H9 (cell line): ENCODE data around the gene MGME1. TPM values are rescaled to one million over a fixed set of nuclear protein-coding genes. Genes with fewer than 3 reads are reported as not detected.

ENCODE experiments used
- DNase-seq: peaks from one replicate; pipeline ENCODE4 v3.0.0-alpha.2; 2017
- H2AFZ ChIP-seq: one replicate; pipeline ENCODE4 v1.6.1; 2013; ENCODE audit warnings: mild to moderate bottlenecking, low read length, control low read depth, moderate library complexity
- H2AK5ac ChIP-seq: 2 replicates; pipeline ENCODE4 v1.6.1; 2013; ENCODE audit warnings: low read length, control low read depth, mixed read lengths; ENCODE audit not compliant: insufficient read length
- H2BK120ac ChIP-seq: one replicate; pipeline ENCODE4 v1.6.1; 2013; ENCODE audit warnings: low read depth, mild to moderate bottlenecking, low read length, control low read depth, inconsistent platforms; ENCODE audit not compliant: poor library complexity, severe bottlenecking
- H2BK12ac ChIP-seq: 2 replicates; pipeline ENCODE4 v1.6.1; 2013; ENCODE audit warnings: low read length, control low read depth, mixed read lengths, low read depth; ENCODE audit not compliant: insufficient read length
- H2BK15ac ChIP-seq: 2 replicates; pipeline ENCODE4 v1.6.1; 2013; ENCODE audit warnings: low read depth, low read length, control low read depth
- H2BK20ac ChIP-seq: one replicate; pipeline ENCODE4 v1.6.1; 2013; ENCODE audit warnings: low read depth, mild to moderate bottlenecking, low read length, control low read depth, inconsistent platforms; ENCODE audit not compliant: poor library complexity, severe bottlenecking
- H2BK5ac ChIP-seq: 2 replicates; pipeline ENCODE4 v1.6.1; 2013; ENCODE audit warnings: low read length, control low read depth, mixed read lengths; ENCODE audit not compliant: insufficient read length
- H3K14ac ChIP-seq: 2 replicates; pipeline ENCODE4 v1.6.1; 2013; ENCODE audit warnings: low read length, control low read depth; ENCODE audit not compliant: insufficient read depth
- H3K18ac ChIP-seq: 2 replicates; pipeline ENCODE4 v1.6.1; 2013; ENCODE audit warnings: low read depth, mild to moderate bottlenecking, mixed read lengths, low read length, control low read depth; ENCODE audit not compliant: insufficient read length
- H3K23ac ChIP-seq: 2 replicates; pipeline ENCODE4 v1.6.1; 2013; ENCODE audit warnings: low read length, control low read depth, mixed read lengths, low read depth; ENCODE audit not compliant: insufficient read length
- H3K23me2 ChIP-seq: 2 replicates; pipeline ENCODE4 v1.6.1; 2013; ENCODE audit warnings: low read depth, mild to moderate bottlenecking, mixed read lengths, low read length, control low read depth; ENCODE audit not compliant: insufficient read length, poor library complexity, severe bottlenecking
- H3K27ac ChIP-seq: 2 replicates; pipeline ENCODE4 v1.5.1; 2013; ENCODE audit warnings: low read length, control low read depth, mixed read lengths, low read depth; ENCODE audit not compliant: insufficient read length
- H3K27me3 ChIP-seq: 2 replicates; pipeline ENCODE4 v1.6.1; 2013; ENCODE audit warnings: low read length, control low read depth, inconsistent platforms; ENCODE audit not compliant: insufficient read depth
- H3K4ac ChIP-seq: 2 replicates; pipeline ENCODE4 v1.6.1; 2013; ENCODE audit warnings: low read depth, mild to moderate bottlenecking, control low read depth, inconsistent platforms, low read length, moderate library complexity
- H3K4me1 ChIP-seq: 2 replicates; pipeline ENCODE4 v1.6.1; 2013; ENCODE audit warnings: low read length, control low read depth, inconsistent platforms; ENCODE audit not compliant: insufficient read depth
- H3K4me2 ChIP-seq: 2 replicates; pipeline ENCODE4 v1.6.1; 2013; ENCODE audit warnings: low read length, control low read depth, mixed read lengths; ENCODE audit not compliant: insufficient read length, insufficient read depth
- H3K56ac ChIP-seq: 2 replicates; pipeline ENCODE4 v1.6.1; 2013; ENCODE audit warnings: low read depth, mild to moderate bottlenecking, mixed read lengths, low read length, control low read depth; ENCODE audit not compliant: insufficient read length
- H3K79me1 ChIP-seq: 2 replicates; pipeline ENCODE4 v1.6.1; 2013; ENCODE audit warnings: low read depth, mild to moderate bottlenecking, moderate library complexity, low read length, control low read depth, inconsistent platforms; ENCODE audit not compliant: insufficient read depth, poor library complexity, severe bottlenecking
- H3K79me2 ChIP-seq: 2 replicates; pipeline ENCODE4 v1.6.1; 2013; ENCODE audit warnings: low read length, control low read depth, inconsistent platforms; ENCODE audit not compliant: insufficient read depth
- H3K9ac ChIP-seq: 2 replicates; pipeline ENCODE4 v1.6.1; 2013; ENCODE audit warnings: low read length, control low read depth, mixed read lengths; ENCODE audit not compliant: insufficient read length; ENCODE audit errors: extremely low read depth
- H3K9me3 ChIP-seq: one replicate; pipeline ENCODE4 v1.6.1; 2013; ENCODE audit warnings: low read depth, low read length, inconsistent platforms; ENCODE audit not compliant: control insufficient read depth
- H3T11ph ChIP-seq: one replicate; pipeline ENCODE4 v1.6.1; 2013; ENCODE audit warnings: mild to moderate bottlenecking, low read length, control low read depth, inconsistent platforms
- H4K20me1 ChIP-seq: one replicate; pipeline ENCODE4 v1.6.1; 2013; ENCODE audit not compliant: control insufficient read depth, insufficient read length, insufficient read depth
- H4K5ac ChIP-seq: 2 replicates; pipeline ENCODE4 v1.6.1; 2013; ENCODE audit warnings: low read depth, mild to moderate bottlenecking, mixed read lengths, low read length, control low read depth; ENCODE audit not compliant: insufficient read length
- H4K8ac ChIP-seq: replicated peaks from 2 replicates; pipeline ENCODE4 v1.6.1; 2013; ENCODE audit warnings: low read length, control low read depth, mixed read lengths, low read depth; ENCODE audit not compliant: insufficient read length
- H4K91ac ChIP-seq: 2 replicates; pipeline ENCODE4 v1.6.1; 2013; ENCODE audit warnings: low read depth, mild to moderate bottlenecking, moderate library complexity, mixed read lengths, low read length, control low read depth; ENCODE audit not compliant: insufficient read length
- H3K27ac Mint-ChIP-seq, 3 experiments: 2 replicates in 2 of 3; 3 replicates in 1 of 3; pipeline ENCODE4 v1.8.0; 2020 to 2021; ENCODE audit warnings: mixed read lengths in 3 of 3, mild to moderate bottlenecking in 1 of 3, moderate library complexity in 1 of 3
- H3K27me3 Mint-ChIP-seq: 2 replicates; pipeline ENCODE4 v1.8.0; 2021; ENCODE audit warnings: low read depth, mild to moderate bottlenecking, moderate library complexity, mixed read lengths
- H3K36me3 Mint-ChIP-seq, 3 experiments: 2 replicates in 2 of 3; 3 replicates in 1 of 3; pipeline ENCODE4 v1.8.0; 2020 to 2021; ENCODE audit warnings: low read depth in 3 of 3, mixed read lengths in 3 of 3; ENCODE audit not compliant: insufficient read depth in 1 of 3
- H3K4me1 Mint-ChIP-seq, 2 experiments: 2 replicates each; pipeline ENCODE4 v1.8.0; 2020; ENCODE audit warnings: mixed read lengths in 2 of 2
- H3K4me3 Mint-ChIP-seq, 2 experiments: 2 replicates in 1 of 2; 3 replicates in 1 of 2; pipeline ENCODE4 v1.8.0; 2020 to 2021; ENCODE audit warnings: mild to moderate bottlenecking in 2 of 2, mixed read lengths in 2 of 2, moderate library complexity in 1 of 2
- H3K9me3 Mint-ChIP-seq, 2 experiments: 2 replicates in 1 of 2; 3 replicates in 1 of 2; pipeline ENCODE4 v1.8.0; 2020; ENCODE audit warnings: mild to moderate bottlenecking in 2 of 2, mixed read lengths in 2 of 2, moderate library complexity in 1 of 2
- CTCF ChIP-seq: fragments of 200-600 bp; sonication (generic); conservative IDR thresholded peaks from 3 replicates; pipeline ENCODE4 v1.8.0; 2021; ENCODE audit warnings: antibody characterized with exemption, mild to moderate bottlenecking
- WGBS: extraction: QIAGEN DNeasy Blood & Tissue Kit; methylation state at CpG from one replicate; pipeline ENCODE4 v1.1.7; 2013; ENCODE audit warnings: missing lambda C conversion rate, low lambda C conversion rate, mixed read lengths; ENCODE audit not compliant: insufficient read length; ENCODE audit errors: extremely low coverage; 5-methylcytosine and 5-hydroxymethylcytosine counted together
- total RNA-seq: library from RNA; stranded (reverse); gene quantifications from 2 replicates; pipeline ENCODE4 v1.2.1, GENCODE V29; 2021

MGME1 gene
- total RNA-seq, 1 experiment from 2014 or later: 48.9 TPM

DNA sequence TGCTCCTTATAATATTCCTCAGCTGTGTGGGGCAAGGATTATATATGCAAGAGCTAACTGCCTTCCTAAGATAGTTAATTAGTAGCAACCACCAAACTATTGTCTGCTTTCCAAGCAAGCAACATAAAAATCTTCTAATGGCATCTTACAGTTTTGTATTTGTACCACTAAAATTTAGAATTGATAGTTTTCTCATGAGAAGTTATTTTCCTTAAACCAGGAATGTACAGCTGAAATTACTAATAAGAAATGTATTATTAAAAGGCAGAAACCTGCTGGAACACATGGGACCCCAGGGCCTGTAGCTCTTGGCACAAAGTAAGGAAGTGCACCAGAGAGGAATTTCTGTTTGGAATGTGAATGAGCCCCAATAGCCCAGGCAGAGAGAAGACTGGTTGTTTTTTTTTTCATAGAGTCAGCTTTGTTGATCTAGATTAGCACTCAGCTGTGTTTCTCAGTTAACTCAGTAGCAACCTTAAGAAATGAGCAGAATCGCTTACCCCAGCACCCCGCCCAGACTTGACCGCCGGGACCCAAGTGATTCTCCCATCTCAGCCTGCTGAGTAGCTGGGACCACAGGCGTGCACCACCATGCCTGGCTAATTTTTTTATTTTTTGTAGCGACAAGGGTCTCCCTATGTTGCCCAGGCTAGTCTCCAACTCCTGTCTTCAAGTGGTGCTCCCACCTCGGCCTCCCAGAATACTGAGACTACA is 2.6 kb downstream of the MGME1 start:
- no peak overlapping the region for H2AK5ac ChIP-seq
- no peak overlapping the region for H3K14ac ChIP-seq
- no peak overlapping the region for H3K23ac ChIP-seq
- no peak overlapping the region for H2BK20ac ChIP-seq
- no peak overlapping the region for H2BK5ac ChIP-seq
- peaks cover 4% of the 10 kb centered on the region; the same call in 1 of the 2 replicates for H3K4me1 ChIP-seq
- no peaks in the 10 kb centered on the region for H3K9me3 ChIP-seq
- H4K5ac ChIP-seq: no peak overlapping the region
- peak overlapping the region; percentile 87 for H3K4me2 ChIP-seq
- no peak overlapping the region for H3K4ac ChIP-seq
- no peak for DNase-seq
- no peaks in the 10 kb centered on the region for H3K27me3 ChIP-seq
- 0 out of 2 replicates have a peak, but pooled peaks cover 1% of the 10 kb centered on the region for H3K27me3 Mint-ChIP-seq
- H3K79me1 ChIP-seq: peaks cover 5% of the 10 kb centered on the region
- peaks cover 0 to 5% of the 10 kb centered on the region in 2 experiments; a peak in 1 of 5 replicates for H3K9me3 Mint-ChIP-seq
- H3K27ac Mint-ChIP-seq: peak overlapping the region; percentile 62 to 91 (median 67); a peak in 6 of 7 replicates
- H3T11ph ChIP-seq: no peak overlapping the region
- H4K8ac ChIP-seq: no peak overlapping the region
- peak overlapping the region; percentile 97 for H3K9ac ChIP-seq
- peaks cover 61% of the 10 kb centered on the region for H3K79me2 ChIP-seq
- H2BK12ac ChIP-seq: no peak overlapping the region
- no peak overlapping the region for H2BK15ac ChIP-seq
- peaks cover 23% of the 10 kb centered on the region for H3K23me2 ChIP-seq
- WGBS: no CpG with 5 or more reads among the region's 7 CpGs
- peaks cover 41 to 57% of the 10 kb centered on the region in 2 experiments for H3K4me1 Mint-ChIP-seq
- TF ChIP-seq CTCF: no peak
- no peak overlapping the region for H4K91ac ChIP-seq
- H3K4me3 Mint-ChIP-seq: peak overlapping the region; percentile 84 to 89
- no peak overlapping the region for H3K27ac ChIP-seq
- no peaks in the 10 kb centered on the region for H4K20me1 ChIP-seq
- H3K18ac ChIP-seq: no peak overlapping the region
- no peak overlapping the region for H2AFZ ChIP-seq
- H3K36me3 Mint-ChIP-seq: peaks cover 44 to 61% (median 60%) of the 10 kb centered on the region in 3 experiments
- H2BK120ac ChIP-seq: no peak overlapping the region
- H3K56ac ChIP-seq: no peak overlapping the region
